Kasumi-1 (cell line): Measurements from ENCODE around the gene AMH.

Experiments used
- DNase-seq, 2 experiments: peaks; one replicate each; lab custom pipeline; 2025; lab: John Stamatoyannopoulos, UW

AMH gene

DNA sequence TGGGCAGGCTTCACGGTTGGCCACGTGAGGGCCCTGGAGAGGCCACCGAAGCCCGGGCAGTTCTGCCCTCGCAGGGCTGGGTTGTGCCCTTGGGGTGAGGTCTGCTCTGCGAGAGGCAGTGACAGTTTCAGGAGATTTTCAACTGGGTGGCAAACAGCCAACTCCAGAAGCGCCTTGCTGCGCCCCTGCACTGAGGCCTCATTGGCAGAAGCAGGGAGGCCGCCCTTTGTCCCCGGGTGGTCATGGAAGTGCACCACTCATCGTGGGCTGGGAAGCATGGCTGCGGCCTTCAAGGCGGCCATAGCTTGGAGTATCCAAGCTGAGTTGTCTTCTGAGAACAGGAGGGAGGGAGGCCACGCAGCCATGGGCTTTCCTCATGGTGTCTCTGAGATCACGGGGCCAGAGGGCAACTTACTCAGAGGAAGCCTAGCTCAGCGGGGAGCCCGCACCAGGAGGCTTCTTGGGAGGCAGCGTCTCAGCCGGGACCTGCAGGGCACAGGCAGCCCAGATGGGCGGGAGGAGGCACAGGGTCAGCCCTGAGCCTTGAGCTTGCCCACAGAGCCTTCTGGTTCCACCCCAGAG is 27.8 kb upstream of the AMH start:
- no peak for DNase-seq

GRCh38 chr19:2221918-2222317 is 27.2 kb upstream of the AMH start:
- DNase-seq: no peak

DNA sequence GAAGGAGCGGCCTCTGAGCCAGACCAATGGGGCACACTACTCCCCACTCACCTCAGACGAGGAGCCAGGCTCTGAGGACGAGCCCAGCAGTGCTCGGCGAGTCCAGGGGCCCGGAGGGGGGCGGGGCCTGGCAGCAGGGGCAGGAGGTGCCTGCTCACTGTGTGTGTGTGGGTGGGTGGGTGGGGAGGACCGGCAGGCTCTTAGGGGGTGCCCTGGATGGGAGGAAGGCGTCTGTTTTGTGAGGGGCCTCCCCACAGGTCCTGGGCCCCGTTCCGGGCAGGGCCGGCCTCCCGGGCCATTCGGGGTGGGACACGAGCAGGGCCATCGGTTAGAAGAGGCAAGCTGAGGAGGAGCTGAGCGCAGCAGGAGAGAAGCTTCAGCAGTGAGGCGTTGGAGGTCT is 25.7 kb upstream of the AMH start:
- DNase-seq: no peak

DNA sequence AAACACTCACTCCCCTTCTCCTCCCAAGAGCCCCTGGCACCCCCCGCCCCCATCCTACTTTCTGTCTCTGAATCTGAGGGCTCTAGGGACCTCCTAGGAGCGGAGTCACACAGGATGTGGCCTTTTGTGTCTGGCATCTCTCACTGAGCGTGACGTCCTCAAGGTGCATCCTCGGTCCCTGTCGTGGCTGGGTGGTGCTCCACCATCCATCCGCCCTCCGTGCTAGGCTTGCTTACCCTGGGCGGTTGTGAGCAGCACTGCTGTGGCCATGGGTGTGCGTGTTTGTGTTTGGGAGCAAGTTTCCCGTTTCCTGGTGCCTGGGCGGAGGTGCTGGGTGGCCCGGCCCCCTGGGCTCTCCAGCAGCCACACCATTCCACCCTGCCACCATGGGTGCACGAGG is 25.2 kb upstream of the AMH start:
- no peak for DNase-seq

- no peak for DNase-seq
Measured at GRCh38 chr19:2224754-2225349, 24.3 kb upstream of the AMH start.

DNA sequence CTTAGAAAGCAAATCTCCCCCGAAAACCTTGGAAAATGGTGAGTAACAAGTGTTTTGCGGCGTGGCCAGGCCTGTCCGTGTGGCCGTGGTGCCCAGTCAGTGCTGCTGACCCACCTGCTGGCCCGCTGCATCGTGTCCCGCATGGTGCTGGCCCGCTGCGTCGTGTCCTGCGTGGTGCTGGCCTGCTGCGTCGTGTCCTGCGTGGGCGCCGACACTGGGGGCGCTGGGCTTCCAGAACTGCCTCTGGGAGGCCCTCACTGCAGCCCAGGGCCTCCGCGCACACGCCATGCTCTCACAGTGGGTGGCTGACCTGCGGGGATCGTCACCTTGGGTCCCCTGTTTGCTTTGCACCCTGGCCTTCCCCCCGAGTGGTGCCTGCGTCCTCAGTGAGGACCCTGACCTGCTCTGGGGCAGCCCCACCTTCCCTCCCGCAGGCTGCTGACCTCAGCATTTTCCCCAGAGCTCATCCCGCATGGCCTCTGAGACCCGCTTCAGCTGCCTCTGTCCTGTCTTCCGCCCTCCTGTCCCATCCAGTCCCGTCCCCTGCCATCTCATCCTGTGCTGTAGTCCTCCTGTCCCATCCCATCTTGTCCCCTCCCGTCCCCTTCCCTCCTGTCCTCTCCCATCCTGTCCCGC is 23.6 kb upstream of the AMH start:
- DNase-seq: no peak

GRCh38 chr19:2226051-2226839 is 22.9 kb upstream of the AMH start:
- no peak for DNase-seq

- DNase-seq: no peak
Measured at GRCh38 chr19:2226840-2227360, 22.2 kb upstream of the AMH start.

DNA sequence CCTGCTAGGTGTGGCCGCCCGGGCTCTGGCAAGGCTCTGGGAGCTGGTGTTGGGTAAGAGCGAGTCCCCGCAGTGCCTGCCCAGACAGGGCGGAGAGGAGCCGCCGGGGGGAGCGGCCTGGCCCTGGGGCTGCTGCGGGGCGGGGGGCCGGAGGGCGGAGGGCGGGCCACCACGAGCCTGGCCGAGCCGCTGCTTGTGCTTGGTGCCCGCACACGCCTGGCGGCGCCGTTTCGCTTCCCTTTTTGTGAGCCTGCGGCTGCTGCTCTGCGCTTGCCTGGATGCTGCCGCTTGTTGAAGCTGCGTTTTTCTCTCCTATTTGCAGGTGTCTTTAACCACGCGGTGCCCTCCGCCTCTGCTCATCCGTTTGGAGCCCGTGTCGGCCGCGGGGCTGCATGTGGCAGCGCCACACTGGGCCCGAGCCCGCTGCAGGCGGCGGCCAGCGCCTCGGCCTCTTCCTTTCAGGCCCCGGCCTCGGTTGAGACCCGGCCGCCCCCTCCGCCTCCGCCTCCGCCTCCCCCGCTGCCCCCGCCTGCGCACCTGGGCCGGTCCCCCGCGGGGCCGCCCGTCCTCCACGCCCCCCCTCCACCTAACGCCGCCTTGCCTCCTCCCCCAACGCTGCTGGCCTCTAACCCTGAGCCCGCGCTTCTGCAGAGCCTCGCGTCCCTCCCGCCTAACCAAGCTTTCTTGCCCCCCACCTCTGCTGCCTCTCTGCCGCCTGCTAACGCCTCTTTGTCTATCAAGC is 21.5 kb upstream of the AMH start:
- no peak for DNase-seq

DNA sequence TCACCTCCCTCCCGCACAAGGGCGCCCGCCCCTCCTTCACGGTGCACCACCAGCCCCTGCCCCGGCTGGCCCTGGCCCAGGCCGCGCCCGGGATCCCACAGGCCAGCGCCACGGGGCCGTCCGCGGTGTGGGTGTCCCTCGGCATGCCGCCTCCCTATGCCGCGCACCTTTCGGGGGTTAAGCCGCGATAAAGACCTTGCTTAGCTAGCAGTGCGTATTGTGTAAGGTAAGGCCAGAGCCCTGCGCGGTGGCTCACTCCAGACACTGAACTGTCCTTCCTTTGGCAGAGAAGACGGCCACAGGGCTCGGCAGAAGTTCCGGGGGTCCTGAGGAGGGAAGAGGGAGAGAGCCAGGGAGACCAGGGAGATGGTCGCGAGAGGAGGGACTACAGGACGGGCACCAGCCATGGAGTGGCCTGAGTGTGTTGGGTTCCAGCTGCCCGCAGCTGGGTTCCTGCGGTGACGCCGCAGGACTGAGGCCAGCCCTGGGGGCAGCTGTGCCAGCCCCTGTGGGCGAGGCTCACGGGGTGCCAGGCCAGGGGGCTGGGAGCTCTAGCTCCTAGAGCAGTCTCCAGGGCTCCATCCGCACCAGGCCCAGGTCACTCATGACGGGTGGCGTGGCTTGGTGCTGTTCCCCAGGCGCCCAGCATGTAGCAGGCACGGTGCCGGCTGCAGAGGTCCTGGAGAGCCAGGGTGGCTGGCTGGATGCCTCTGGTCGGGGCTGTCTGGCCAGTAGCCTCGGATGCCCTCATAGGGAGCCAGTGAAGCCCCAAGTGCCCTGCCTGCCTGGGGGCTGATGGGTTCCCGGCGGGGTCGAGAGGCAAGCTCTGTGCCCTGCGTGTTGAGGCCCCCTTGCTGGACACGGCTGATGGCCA is 20.7 kb upstream of the AMH start:
- DNase-seq: no peak

DNA sequence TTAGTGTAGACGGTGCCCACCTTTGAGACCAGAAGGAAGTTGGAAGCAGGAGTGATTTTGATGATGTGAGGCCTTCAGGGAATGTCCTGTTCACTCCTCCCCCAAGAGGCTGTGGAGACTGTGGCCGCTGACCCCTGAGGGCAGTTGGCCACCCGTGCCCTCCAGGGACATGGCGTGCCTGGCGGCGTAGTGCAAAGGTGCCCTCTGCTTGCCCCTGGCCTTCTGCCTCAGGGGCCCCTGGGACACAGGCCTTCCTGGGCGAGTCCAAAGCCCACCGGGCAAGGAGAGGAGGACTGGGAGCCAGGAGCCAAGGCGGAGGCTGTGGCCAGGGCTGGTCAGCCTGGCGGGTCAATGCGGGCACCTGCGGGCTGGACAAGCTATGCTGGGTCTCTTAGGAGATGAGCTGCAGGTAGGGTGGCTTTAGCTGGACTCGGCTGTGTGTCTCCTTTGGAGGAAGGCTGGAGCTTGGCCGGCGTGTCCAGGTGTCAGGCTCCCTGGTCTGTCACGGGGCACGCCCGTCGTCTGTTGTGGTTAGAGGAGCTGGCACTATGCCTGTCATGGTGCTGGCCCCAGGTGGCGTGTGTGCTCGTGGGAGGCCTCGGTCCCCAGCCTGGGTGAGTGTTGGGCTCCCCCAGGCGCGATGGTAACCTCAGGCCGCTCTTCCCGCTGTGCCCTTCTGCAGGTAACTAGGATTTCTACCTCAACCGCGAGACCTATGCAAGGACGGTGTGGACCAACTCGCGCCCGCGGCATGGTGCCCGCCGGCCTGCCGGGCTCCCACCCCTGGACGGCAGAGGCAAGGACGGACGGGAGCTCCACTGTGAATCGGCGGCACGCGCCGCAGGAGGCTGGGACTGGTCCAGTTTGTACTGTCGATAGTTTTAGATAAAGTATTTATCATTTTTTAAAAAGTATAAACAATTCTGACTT is 19.8 kb upstream of the AMH start:
- no peak for DNase-seq

DNA sequence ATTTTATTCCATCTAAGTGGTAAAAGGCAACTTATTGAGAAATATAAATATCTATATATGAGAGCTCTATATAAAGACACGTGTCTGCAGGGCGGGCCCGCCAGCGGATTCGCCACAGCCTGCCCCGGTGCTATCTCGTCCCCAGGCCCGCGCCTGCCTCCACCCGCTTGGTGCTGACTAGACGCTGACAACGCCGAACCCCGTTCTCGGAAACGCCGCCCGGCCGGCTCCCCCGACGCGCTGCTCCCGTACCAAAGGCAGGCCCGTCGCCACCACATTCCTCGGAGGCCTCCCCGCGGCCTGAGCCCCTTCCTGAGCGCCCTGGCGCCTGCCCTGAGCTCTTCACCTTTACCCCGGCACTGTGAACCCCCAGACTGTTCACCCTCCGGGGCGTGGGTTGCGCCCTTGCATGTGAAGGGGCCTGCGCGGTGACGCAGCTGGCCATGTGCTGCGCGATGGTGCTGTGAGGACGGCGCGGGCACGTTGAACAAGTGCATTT is 19.0 kb upstream of the AMH start:
- DNase-seq: no peak

DNA sequence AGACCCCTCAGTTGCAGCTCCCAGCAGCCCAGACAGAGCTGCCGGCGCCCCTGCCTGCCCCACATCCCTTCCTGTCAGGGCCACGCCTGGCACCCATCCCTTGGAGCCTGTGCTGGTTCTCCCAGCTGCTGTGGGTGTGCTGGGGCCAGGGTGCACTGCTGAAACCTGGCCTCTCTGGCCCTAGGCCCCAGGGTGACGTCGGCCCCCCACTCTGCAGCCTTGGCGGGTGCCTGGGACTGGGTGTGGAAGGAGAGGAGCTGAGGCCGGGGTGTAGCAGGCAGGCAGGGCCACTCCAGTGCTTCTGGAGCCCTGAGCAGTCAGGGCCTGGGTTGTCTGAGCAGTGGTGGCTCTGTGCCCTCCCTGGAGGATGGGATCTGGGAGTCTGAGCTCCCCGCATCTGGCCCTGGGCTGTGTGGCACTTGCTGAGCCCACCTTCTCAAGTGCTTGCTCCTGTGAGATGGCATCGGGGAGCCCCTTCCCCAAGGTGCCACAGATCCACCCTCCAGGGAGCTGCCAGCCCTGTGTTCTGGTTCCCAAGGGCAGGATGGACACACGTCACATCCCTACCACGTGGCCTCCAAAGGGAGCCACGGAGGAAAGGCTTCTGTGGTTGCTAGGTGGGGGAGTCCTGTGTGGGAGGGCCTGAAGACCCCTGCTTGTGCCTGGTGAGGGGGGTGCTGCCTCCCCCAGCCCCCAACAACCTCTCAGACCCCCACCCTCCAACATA is 18.2 kb upstream of the AMH start:
- no peak for DNase-seq

- peak; percentile 27 to 36 for DNase-seq
Measured at GRCh38 chr19:2231621-2232221, 17.4 kb upstream of the AMH start.

- no peak for DNase-seq
Measured at GRCh38 chr19:2232286-2233151, 16.6 kb upstream of the AMH start.

DNA sequence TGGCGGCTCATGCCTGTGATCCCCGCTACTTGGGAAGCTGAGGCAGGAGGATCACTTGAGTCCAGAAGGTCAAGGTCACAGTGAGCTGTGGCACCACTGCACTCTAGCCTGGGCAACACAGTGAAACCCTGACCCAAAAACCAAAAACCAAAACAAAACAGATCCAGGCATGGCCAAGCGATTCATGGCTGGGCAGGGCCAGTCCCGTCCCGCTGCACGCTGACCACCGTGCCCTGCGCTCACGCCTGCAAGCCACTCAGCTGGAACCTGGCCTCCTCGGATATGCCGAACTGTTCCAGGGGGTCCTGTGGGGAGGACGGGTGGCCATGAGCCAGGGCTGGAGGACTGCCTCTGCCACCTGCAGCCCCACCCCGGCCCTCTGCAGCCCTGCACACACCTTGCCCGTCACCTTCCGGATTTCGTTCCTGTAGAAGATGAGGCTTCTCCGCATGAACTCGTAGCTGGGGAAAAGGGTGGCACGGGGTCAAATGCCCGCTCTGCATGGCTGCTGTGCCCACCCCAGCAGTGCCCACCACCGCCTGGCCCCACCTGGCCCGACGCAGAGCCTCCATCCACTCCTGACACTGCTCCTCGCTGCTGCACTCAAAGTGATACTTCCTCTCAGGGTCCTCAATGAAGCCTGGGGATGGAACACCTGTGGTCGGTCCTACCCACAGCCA is 15.4 kb upstream of the AMH start:
- DNase-seq: no peak

GRCh38 chr19:2234996-2235380 is 14.1 kb upstream of the AMH start:
- DNase-seq: no peak
